Measurements from ENCODE around the gene KMT2D.

KMT2D gene

DNA sequence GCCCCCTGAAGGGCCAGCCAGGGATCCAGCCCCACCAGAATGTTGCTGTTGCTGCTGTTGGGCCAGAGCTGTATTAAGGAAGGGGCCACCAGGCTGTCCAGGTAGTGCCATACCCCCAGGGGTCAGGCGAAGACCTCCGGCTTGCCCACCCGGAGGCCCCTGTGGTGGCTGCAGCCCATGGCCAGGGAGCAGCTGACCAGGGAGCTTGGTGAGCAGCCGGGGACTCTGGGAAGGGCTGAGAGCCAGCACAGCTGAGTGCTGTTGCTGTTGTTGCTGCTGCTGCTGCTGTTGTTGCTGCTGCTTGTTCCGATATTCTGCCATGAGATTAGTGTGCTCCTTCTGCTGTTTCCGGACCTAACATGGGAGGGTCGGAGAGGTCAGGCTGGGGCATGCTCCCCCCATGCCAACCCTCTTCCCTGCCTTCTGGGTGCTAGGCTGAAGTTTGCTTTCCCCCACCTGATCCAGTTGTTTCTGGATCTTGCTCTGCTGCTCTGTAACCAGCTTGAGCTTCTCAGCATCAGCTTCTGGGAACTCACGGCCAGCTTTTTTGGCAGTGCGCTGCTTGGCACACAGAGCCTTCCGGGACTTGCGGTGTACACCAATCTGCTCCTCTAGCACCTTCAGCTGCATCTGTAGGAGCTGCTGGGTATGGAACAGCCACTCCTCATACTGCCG lies 26.8 kb downstream of the KMT2D start:
- H3K4me3 ChIP-seq (ENCODE audit: low read depth, low read length), result no peak overlapping the region
- no peaks in the 10 kb centered on the region for H3K27me3 ChIP-seq (ENCODE audit: insufficient read depth, low read depth, severe bottlenecking)
- TF ChIP-seq, protein P1, sequence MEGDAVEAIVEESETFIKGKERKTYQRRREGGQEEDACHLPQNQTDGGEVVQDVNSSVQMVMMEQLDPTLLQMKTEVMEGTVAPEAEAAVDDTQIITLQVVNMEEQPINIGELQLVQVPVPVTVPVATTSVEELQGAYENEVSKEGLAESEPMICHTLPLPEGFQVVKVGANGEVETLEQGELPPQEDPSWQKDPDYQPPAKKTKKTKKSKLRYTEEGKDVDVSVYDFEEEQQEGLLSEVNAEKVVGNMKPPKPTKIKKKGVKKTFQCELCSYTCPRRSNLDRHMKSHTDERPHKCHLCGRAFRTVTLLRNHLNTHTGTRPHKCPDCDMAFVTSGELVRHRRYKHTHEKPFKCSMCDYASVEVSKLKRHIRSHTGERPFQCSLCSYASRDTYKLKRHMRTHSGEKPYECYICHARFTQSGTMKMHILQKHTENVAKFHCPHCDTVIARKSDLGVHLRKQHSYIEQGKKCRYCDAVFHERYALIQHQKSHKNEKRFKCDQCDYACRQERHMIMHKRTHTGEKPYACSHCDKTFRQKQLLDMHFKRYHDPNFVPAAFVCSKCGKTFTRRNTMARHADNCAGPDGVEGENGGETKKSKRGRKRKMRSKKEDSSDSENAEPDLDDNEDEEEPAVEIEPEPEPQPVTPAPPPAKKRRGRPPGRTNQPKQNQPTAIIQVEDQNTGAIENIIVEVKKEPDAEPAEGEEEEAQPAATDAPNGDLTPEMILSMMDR (IDR thresholded peaks at IDR 0.05; ENCODE audit: low read depth, low read length), result no peak
- H3K9me3 ChIP-seq (ENCODE audit: severe bottlenecking), result no peaks in the 10 kb centered on the region
- DNase-seq, result no peak
- no peak overlapping the region for H3K27ac ChIP-seq
- peaks cover 96% of the 10 kb centered on the region for H3K36me3 ChIP-seq

DNA sequence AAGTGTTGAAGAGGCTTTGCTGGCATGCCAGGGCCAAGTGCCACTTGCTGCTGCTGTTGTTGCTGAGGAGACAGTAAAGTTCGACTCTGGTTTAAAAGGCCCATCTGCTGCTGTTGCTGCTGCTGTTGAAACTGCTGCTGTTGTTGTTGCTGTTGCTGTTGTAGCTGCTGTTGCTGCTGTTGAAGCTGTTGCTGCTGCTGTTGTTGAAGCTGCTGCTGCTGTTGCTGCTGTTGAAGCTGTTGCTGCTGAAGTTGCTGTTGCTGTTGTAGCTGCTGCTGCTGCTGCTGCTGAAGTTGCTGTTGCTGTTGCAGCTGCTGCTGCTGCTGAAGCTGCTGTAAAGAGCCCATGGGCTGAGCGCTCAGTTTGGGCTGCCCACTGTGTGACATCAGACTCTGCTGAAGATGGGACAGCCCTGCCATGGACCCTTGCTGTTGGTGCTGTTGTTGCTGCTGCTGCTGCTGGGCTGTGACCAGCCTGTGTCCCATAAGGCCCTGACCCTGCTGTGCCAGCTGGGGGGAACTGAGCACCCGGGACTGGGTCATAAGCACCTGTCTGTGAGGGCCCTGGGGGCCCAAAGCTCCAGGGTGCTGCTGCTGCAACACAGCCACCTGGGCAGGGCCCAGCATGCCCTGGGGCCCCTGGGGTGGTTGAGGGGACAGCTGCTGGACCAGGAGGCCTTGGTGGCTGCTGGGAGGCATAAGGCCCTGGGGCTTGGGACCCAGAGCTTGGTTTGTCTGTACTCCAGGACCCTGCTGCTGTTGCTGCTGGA lies 27.7 kb downstream of the KMT2D start:
- Histone ChIP-seq H3K4me3 (ENCODE audit: low read depth, low read length) (no peak overlapping the region), H3K36me3 (peaks cover 96% of the 10 kb centered on the region), H3K27ac (no peak overlapping the region), H3K9me3 (ENCODE audit: severe bottlenecking) (no peaks in the 10 kb centered on the region), H3K27me3 (ENCODE audit: insufficient read depth, low read depth, severe bottlenecking) (no peaks in the 10 kb centered on the region)
- DNase-seq, result no peak
- TF ChIP-seq, protein P1 (IDR thresholded peaks at IDR 0.05; ENCODE audit: low read depth, low read length), result no peak

DNA sequence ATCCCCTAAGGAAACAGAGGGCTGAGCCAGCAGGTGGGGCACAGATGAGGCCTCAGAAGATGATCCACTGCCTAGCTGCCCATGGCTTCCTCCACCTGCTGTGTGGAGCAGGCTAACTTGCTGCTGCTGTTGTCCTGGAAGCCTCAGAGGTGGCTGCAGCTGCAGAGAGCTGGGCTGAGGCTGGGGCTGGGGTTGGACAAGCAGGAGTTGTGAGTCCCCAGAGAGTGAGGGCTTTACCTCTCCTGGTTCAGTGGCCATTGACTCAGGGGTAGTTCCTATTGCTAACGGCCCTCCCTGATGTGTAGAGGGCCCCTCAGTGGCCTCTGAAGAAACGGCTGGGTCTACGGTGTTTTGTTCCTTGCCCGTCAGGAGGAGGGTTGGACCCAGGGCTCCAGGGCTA lies 28.3 kb downstream of the KMT2D start:
- Histone ChIP-seq H3K36me3 (peaks cover 96% of the 10 kb centered on the region), H3K27ac (no peak overlapping the region), H3K9me3 (ENCODE audit: severe bottlenecking) (no peaks in the 10 kb centered on the region), H3K4me3 (ENCODE audit: low read depth, low read length) (no peak overlapping the region), H3K27me3 (ENCODE audit: insufficient read depth, low read depth, severe bottlenecking) (no peaks in the 10 kb centered on the region)
- no peak for DNase-seq
- TF ChIP-seq, protein P1 (IDR thresholded peaks at IDR 0.05; ENCODE audit: low read depth, low read length), result no peak

DNA sequence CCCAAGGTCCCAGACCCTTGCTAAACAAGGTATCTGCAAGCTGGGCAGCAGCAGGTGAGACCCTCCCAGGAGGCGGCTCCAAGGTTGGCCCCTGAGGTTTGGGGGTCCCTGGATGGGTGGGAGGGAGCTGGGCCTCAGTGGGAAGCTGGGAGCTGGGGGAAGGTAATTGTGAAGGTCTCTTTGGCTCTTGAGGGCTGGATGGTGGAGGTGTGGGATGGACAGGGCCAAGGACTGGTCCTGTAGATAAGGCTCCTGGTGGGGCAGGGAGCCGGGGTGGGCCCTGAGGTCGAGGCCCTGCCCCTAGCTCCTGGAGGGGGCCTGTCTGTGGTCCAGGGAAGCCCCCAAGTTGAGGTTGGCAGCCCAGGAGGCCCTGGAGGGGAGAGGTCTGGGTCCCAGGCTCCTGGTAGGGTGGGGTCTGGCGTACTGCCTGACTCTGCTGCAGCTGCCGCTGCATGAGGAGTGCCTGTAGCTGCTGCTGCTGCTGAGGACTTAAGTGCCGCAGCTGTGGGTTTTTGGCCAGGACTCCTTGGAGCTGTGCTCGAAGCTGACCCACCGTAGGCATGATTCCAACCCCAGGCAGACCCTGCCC lies 28.9 kb downstream of the KMT2D start:
- no peak for DNase-seq

DNA sequence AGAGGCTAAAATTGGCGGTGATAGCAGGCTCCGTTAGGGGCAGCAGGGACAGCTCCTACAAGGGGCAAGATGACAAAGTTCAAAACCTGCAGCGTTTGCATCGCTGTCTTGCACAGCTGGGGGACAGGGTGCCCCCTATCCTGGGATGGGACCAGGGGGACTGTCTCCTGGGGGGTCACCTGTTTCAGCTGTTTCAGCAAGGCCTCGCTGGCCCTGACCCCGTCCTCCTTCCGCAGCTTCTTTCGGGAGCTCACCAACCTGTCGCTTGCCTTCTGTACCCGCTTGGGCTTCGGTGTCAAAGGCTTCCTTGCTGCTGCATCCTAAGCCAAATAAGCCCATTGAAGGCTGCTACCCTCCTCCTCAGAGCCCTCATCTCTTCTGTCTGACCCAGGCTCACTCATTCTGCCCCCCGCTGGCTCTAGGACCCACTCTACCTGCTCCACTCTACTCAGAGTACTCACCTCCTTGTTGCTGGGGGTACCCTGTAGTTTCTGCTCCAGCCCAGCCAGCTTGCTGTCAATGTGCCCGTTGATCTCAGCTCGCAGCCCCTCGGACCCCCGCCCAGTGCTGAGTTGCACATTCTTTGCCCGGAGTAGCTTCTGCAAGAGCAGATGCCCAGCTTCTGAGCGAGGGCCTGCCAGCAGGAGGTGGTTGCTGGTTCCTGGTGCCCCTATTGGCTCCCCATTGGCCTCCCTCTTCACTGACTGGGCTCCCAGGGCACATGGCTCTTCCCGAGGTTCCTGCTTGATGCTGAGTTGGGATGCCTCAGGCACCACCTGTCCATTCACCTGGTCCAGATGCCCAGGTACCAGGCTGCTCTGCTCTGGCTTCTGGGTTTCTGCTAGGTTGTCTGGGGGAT lies 29.7 kb downstream of the KMT2D start:
- H3K4me3 ChIP-seq (ENCODE audit: low read depth, low read length), result no peak overlapping the region
- no peak overlapping the region for H3K27ac ChIP-seq
- H3K27me3 ChIP-seq (ENCODE audit: insufficient read depth, low read depth, severe bottlenecking), result no peaks in the 10 kb centered on the region
- no peak for DNase-seq
- no peaks in the 10 kb centered on the region for H3K9me3 ChIP-seq (ENCODE audit: severe bottlenecking)
- peaks cover 95% of the 10 kb centered on the region for H3K36me3 ChIP-seq
- TF ChIP-seq, protein P1 (IDR thresholded peaks at IDR 0.05; ENCODE audit: low read depth, low read length), result no peak

More for the DNA sequence above, 28.9 kb downstream of the KMT2D start:
- H3K36me3 ChIP-seq, result peaks cover 93% of the 10 kb centered on the region
- TF ChIP-seq, protein P1 (IDR thresholded peaks at IDR 0.05; ENCODE audit: low read depth, low read length), result no peak
- no peaks in the 10 kb centered on the region for H3K27me3 ChIP-seq (ENCODE audit: insufficient read depth, low read depth, severe bottlenecking)
- no peak overlapping the region for H3K27ac ChIP-seq
- H3K4me3 ChIP-seq (ENCODE audit: low read depth, low read length), result no peak overlapping the region
- H3K9me3 ChIP-seq (ENCODE audit: severe bottlenecking), result no peaks in the 10 kb centered on the region

All from WERI-Rb-1 (cell line).